Middle frontal gyrus (tissue), 1 donor: ENCODE measurements around the gene NXPH2.

Source experiments
- DNase-seq: peaks from one replicate; pipeline ENCODE4 v3.0.0-alpha.2; 2015; ENCODE audit warnings: low spot score; ENCODE audit errors: extremely low spot score

Gene NXPH2

GRCh38 chr2:138779781-138780445 is at the start of gene NXPH2:
Gene NXPH2 (minus strand): TSS chr2:138780390. CDS start chr2:138780241, 149 bp downstream.
- no peak for DNase-seq

DNA sequence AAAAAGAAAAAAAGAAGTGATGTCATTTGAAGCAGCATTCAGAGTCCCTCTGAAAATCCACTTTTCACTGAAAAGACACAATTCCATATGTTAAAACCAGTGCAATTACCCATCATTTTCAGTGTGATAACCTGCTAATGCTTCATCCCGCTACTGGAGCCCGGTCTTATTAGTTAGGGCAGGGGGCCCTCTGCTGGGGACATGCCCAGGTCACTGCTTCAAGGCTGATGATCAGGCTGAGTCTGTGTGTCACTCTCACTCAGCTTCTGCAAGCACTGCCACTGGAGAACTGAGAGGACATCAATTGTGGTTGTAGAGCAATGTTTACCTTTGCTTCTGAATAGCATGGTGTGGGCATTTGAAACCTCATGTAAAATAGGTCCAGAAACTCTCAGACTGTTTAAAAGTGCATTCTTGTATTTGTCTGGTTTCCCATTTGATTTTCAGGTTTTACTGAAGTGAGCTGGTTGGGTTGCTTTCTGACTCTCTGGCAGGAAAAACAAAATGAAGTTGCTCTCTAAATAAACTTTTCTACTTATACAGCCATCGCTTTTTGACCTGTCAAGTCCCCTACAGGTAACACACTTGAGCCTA is 49.2 kb upstream of the NXPH2 start:
- DNase-seq, result no peak

DNA sequence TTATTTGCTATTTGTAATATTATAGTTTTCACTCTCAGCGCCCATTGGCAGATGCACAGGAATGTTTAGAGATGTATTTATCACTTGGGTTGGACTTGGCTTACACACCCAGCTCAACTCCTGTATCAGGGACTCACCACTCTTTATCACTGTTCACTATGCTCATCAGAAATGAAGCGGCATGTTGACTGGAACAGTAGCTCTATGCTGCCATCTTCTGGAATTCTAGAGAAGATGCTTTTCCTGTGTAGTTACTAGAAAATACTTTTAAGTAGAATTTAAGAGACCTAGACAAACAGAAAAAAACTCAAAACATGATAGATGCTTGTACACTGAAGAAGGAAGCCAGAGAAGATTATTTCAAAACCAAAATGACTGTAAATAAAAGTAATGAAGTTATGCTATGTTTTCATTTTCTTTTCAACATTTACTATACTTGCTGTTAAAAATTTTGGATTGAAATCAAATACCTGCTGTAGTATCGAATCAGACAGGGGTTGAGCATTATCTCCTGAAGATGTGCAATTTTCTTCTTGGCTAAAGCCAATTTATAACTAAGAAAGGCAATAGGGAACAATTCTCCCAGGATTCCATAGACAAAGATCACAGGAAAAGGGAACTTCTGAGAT is 47.4 kb upstream of the NXPH2 start:
- DNase-seq, result peak; percentile 46

- no peak for DNase-seq
Observed at GRCh38 chr2:138823666-138824065, 43.5 kb upstream of the NXPH2 start.

DNA sequence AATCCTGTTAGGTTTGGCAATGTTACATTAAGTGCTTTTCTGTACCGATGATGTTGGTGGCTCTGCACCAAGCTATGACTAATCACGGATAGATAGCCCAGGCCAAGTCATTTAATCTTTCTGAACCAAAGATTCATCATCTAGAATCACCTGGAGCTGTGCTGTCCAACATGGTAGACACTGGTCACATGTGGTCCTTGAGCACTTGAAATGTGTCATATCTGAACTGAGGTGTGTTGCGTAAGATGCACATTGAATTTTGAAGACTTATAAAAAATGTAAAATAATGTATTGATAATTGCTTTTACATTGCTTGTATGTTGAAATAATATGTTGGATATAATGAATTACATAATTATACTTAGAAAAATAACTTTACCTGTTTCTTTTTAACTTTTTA is 39.8 kb upstream of the NXPH2 start:
- no peak for DNase-seq

DNA sequence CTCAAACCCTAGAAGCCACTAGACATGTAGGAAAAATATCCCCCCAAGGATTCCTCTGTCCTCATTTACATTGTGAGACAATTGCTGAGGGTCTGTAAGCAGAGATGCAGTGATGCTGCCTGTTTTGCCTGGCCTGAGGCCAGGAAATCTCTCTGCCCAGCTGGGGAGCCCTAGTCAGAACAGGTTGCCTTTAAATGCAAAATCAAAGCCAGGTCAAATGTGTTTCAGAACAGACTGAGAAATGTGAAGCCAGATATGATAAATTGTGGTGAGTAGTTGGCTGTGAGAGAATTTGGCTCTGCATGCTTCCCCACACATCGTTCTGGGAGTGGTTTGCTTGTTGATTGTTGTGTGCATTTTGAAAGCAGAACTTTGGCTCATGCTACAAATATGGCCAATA is 38.4 kb upstream of the NXPH2 start:
- DNase-seq, result no peak

DNA sequence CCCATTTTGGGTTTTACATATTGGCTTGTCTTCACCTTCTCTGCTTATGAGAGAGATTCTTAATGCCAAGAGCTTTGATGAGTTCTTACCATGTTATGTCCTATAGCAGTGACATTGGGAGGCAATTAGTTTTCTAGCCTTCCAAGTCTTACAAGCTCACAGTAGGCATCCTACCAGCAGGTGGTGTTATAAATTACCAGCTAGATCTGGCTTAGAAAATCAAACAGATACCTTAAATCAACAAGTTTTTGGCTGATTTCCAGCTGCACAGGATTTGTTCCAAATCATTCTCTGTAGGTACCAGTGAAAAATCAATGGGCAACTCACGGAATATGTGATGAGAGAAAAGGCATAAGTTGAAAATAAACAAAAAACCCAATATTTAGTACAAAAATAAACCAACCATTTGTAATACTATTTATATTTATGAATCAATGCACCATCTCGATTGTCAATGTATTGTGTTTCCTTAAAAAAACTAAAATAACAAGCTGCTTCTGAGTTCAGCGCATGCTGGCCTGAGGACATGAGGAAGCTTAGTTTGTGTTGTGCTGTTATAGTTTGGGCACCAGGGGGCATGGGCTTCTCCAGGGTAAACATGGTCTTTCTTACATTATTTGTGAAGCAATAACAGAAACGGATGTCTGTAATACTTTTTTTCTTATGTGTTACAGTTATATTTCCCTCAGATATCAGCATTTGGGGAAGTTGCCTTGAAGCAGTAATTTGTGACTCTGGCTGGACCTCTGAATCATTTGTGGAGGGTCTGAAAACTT is 34.1 kb upstream of the NXPH2 start:
- DNase-seq, result no peak

DNA sequence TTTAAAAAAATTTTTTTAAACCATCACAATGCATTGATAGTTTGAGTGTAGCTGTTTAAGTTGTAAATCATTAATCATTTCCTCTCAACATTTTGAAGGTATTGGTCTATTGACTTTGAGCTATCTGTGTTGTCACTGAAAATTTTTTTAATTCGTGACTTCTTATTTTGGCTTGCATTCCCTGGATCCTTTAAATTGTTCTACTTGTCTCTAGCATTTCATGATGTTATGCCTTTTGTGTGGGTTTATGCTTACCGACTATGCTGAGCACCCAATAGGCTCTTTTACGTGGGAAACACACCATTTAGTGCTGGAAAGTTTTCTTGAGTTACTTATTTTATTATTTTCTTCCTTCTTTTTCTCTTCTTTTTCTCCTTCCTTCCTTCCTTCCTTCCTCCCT is 31.2 kb upstream of the NXPH2 start:
- DNase-seq, result no peak

DNA sequence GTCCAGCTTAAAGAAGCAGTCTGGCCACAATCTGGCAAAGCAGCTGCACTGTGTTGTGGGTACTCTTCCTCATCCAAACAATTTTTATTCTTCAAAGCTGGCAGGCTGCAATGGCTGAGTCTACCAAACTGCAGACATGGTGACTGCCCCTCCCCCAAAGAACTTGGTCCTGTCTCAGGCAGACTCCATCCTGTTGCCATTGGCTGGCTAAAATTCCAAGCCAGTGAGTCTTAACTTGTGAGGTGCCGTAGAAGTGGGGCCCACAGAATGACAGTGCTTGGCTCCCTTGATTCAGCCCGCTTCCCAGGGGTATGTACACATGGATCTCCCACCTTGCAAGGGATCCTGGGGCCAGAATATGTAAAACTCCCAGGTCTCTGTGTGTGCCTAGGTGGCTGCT is 14.5 kb upstream of the NXPH2 start:
- no peak for DNase-seq

GRCh38 chr2:138787053-138787666 is 7.0 kb upstream of the NXPH2 start:
- no peak for DNase-seq

DNA sequence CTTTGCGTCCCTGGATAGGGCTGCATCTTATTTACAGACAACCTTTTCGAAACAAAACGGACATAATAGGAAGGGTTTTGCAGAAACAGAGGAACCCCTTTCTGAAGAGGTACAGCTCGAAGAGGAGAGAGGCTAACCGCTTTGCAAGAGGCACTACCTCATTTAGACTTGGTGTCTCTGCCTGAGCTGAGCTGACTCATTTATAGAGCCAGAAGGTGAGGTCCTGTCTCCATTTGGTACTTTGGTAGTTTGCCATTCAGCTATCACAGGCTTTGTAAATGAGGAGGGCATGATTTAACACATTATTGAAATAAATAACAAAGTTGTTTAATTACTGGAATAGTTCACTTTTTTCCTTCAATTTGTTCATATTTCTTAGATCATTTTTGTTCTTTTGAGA is 2.2 kb upstream of the NXPH2 start:
- DNase-seq, result no peak

DNA sequence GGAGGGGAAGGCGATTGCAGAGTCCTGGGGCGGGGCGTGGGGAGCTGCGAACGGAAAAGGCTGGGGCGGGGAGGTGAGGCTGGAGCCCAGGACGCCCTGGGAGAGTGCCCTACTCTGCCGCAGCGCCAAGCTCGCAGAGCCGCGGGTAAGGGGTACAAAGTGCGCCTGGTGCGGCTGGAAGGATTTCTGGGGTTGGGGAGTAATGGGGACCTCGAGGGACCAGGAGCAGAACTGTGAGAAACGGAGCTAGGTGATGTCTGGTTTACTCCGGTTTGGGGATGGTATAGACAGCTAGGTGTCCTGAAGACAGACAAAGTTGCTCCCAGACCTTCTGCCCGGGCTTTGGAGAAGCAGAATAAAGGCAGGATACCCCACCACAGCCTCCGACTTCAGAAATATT is 718 bp upstream of the NXPH2 start:
- no peak for DNase-seq

DNA sequence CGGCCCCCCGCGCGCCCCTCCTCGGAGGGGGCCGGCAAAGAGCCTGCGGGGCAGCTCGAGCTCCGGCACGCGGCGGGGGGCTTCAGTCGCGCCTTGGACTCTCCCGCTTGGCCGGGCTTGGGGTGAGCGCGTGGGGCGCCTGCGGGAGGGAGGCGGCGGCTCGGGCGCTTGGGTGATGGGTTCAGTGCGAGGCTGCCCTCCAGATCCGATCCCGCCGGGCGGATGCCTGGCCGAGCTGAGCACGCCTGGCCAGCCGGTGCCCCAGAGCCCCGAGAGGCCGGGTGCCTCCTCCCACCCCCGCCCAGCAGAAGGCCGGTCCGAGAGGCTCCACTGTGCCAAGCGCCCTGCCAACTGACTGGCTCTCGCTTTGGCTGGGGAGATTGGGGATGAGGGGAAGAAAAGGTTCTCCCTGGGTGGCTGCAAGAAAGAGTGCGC is 273 bp upstream of the NXPH2 start:
- no peak for DNase-seq

DNA sequence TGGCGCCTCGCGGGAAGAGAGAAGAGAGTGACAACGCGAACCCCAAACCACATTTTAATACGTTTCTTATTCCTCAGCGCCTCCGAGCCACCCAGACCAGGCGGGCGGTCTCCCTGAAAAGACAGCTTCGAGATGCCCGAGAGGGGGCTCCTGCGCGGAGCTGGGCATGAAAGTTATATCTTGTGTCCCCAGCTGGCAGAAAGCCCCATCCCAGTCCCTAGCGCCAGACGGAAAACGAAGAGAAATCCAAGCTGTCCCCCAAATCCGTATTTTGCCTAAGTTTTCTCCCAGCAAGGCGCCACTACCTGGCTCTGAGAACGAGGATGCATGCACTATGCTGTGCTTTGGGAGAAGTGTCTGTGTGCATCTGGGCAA is 797 bp downstream of the NXPH2 start:
- DNase-seq, result no peak

DNA sequence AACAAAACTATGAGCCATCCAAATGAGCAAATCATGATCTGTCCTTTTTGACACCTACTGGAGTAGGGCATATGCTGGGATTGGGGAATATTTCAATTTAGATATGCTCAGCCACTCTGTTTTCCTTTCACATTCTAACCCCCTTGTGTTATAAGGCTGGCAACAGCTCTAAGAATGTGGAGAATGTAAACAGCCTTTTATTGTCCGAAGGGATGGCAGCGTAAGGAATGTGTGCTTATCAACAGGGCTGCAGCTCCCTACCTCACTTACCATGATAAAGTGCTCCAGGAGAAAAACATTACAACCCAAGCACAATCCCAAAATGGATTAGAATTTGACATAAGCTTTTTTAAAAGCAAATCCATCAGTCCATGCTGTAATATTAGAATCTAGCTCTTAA is 2.2 kb downstream of the NXPH2 start:
- no peak for DNase-seq

DNA sequence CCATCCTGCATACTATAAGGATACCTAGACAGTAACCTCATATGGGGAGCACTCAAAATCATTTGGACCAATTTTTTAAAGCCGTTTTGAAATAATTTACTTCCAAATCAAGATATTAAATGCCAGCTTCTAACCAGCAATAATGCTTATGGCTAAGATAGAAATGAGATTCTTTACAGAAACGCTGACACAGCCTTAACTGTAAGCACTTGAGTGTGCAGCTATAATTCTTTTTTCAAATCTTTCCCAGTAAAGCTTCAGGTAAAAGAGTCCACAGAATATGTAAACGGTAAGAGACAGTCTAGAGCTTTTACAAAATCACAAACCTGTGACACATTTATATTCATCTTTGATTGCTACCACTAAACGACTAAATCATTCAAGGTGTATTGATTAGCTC is 4.5 kb downstream of the NXPH2 start:
- no peak for DNase-seq

- no peak for DNase-seq
Observed at GRCh38 chr2:138771534-138771933, 8.7 kb downstream of the NXPH2 start.

GRCh38 chr2:138767101-138767500 is 13.1 kb downstream of the NXPH2 start:
- DNase-seq, result no peak

DNA sequence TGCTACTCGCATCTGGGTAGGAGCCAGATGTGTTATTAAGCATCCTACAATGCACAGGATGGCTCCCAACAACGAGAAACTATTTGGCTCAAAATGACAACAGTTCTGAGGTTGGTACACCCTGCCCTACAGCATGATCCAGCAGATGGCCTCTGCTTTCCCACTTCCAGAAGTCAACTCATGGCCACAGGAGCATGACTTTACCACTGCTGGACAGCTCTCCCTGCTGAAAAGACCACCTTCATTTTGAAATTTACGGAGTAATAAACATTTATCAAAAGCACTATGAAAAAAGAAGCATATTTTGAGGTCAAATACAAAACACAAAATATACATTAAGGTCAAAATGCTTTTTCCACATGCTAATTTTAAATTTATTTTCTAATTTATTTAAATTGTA is 13.7 kb downstream of the NXPH2 start:
- DNase-seq, result no peak

DNA sequence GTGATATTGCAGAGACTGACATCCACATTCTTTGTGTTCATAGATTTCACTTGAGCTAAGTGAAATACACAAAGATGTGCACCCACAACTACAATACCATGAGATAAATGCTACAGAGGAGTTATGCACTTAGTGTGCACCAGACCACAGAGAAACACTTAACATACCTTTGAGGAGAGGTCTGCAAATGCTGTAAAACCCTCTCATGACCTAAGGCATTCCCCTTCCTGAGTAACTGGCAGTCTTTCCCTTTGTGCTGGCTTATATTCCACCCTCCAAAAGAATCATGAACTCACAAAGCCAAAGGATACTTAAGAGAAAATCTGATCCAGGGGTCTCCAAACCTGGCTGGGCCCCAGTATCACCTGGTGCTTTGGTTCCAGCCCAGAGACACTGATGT is 16.2 kb downstream of the NXPH2 start:
- DNase-seq, result no peak

DNA sequence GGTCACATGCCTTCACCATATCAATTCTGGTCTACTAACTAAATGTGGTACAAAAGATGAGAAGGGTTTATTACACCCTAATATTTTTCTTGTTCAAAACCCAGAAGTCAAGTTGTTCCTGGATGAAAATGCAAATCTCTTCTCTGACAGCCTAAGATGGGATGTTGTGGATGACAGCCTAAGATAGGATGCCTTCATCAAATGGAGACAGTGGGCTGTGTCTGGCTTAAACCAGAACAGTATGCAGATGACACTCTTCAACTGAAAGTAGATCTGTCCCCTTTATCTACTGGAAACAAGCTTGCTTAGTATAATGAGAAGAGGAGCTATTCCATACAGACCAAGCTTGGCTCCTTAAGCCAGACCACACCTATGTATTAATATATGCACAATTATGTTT is 17.7 kb downstream of the NXPH2 start:
- no peak for DNase-seq

DNA sequence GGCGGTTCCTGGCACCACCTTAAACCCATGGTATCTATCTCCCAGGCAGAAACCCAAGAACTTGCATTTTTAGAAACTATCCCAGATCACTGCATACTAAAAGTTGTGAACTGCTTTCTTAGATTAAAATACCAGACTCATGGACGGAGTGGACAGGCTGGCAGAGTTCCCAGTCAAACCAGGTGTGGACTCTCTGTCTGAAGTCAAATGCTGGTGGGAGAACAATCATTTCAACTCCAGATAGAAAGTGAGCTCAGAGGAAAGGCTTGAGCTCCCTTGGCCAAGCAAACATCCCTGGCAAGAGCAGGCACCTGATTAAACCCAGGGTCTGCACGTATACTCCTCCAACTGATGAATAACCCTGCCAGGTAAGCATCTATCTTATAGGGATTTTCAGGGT is 19.5 kb downstream of the NXPH2 start:
- no peak for DNase-seq
